GM23338 (cell line): Measurements from ENCODE around the gene RCE1.

Experiments
- CREB1 ChIP-seq: fragments of 250-450 bp; sonication (Bioruptor Pico); IDR thresholded peaks from 2 replicates; pipeline ENCODE4 v1.5.0; 2020; ENCODE audit warnings: low read depth, mild to moderate bottlenecking, moderate library complexity
- EZH2 ChIP-seq: fragments of 200-600 bp; sonication (generic); IDR thresholded peaks from one replicate; pipeline ENCODE4 v1.8.0; 2017; ENCODE audit warnings: antibody characterized with exemption, mild to moderate bottlenecking, low read depth; ENCODE audit not compliant: unreplicated experiment
- EZH2phosphoT487 ChIP-seq: fragments of 200-600 bp; sonication (generic); IDR thresholded peaks from one replicate; pipeline ENCODE4 v1.8.1; 2018; ENCODE audit warnings: antibody characterized with exemption; ENCODE audit not compliant: unreplicated experiment
- JUNB ChIP-seq: IDR thresholded peaks from one replicate; pipeline ENCODE4 v1.6.1; 2016; ENCODE audit warnings: antibody characterized with exemption; ENCODE audit not compliant: unreplicated experiment
- NANOG ChIP-seq: IDR thresholded peaks from 2 replicates; pipeline ENCODE4 v1.6.1; 2016; ENCODE audit warnings: antibody characterized with exemption, borderline replicate concordance
- POLR2AphosphoS5 ChIP-seq: IDR thresholded peaks from 2 replicates; pipeline ENCODE4 v1.6.1; 2016; ENCODE audit warnings: antibody characterized with exemption, low read depth
- STAT1 ChIP-seq: IDR thresholded peaks from one replicate; pipeline ENCODE4 v1.6.1; 2016; ENCODE audit warnings: antibody characterized with exemption; ENCODE audit not compliant: unreplicated experiment
- ZNF114 ChIP-seq: fragments of 250-450 bp; sonication (Bioruptor Pico); IDR thresholded peaks from 2 replicates; pipeline ENCODE4 v1.5.0; 2020; ENCODE audit warnings: mild to moderate bottlenecking, moderate library complexity
- ZNF331 ChIP-seq: fragments of 250-450 bp; sonication (Bioruptor Pico); IDR thresholded peaks from 2 replicates; pipeline ENCODE4 v1.5.0; 2020; ENCODE audit warnings: low read depth, mild to moderate bottlenecking, moderate library complexity
- TF ChIP-seq, protein P1 (sequence below), 2 experiments: fragments of 200-600 bp in 1 of 2; sonication (generic) in 1 of 2; conservative IDR thresholded peaks; 2 replicates each; pipeline versions ENCODE4 v1.5.1 to v1.6.1; 2016 to 2017; ENCODE audit warnings: antibody characterized with exemption in 2 of 2, low read depth in 2 of 2, mild to moderate bottlenecking in 2 of 2, moderate library complexity in 1 of 2
- TF ChIP-seq, protein P2 (sequence below): IDR thresholded peaks from one replicate; pipeline ENCODE4 v1.6.1; 2018; ENCODE audit warnings: antibody characterized with exemption; ENCODE audit not compliant: unreplicated experiment
- TF ChIP-seq, protein P3 (sequence below): IDR thresholded peaks from 2 replicates; pipeline ENCODE4 v1.6.1; 2016; ENCODE audit warnings: antibody characterized with exemption
- TF ChIP-seq, protein P4 (sequence below): fragments of 250-450 bp; sonication (Bioruptor Pico); IDR thresholded peaks from 2 replicates; pipeline ENCODE4 v1.5.0; 2020; ENCODE audit warnings: mild to moderate bottlenecking, moderate library complexity

DNA sequence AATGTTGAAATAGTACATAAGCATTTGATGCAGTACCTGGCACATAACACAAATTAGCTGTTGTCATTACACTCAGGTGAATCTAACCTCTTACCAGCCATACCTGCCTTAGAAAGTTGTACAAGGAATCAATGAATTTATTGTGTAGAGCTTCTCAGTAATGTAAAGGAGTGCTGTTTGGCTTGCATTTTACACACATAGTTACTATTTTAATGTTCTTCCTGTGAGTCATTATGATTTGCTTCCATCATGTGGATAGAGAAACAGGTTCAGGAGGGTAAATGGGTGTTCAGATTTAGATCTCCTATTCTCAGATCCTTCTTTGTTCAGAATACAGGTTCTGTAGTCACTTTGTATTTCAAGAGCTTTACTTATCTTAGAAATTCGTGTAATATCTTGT, 27.6 kb upstream of the RCE1 start:
- TF ChIP-seq EZH2, result no peak
- TF ChIP-seq, protein P1, sequence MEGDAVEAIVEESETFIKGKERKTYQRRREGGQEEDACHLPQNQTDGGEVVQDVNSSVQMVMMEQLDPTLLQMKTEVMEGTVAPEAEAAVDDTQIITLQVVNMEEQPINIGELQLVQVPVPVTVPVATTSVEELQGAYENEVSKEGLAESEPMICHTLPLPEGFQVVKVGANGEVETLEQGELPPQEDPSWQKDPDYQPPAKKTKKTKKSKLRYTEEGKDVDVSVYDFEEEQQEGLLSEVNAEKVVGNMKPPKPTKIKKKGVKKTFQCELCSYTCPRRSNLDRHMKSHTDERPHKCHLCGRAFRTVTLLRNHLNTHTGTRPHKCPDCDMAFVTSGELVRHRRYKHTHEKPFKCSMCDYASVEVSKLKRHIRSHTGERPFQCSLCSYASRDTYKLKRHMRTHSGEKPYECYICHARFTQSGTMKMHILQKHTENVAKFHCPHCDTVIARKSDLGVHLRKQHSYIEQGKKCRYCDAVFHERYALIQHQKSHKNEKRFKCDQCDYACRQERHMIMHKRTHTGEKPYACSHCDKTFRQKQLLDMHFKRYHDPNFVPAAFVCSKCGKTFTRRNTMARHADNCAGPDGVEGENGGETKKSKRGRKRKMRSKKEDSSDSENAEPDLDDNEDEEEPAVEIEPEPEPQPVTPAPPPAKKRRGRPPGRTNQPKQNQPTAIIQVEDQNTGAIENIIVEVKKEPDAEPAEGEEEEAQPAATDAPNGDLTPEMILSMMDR (conservative IDR thresholded peaks at IDR 0.05; ENCODE audit: low read depth in 2 of 2), result no peak
- TF ChIP-seq POLR2AphosphoS5, result no peak
- TF ChIP-seq, protein P2, sequence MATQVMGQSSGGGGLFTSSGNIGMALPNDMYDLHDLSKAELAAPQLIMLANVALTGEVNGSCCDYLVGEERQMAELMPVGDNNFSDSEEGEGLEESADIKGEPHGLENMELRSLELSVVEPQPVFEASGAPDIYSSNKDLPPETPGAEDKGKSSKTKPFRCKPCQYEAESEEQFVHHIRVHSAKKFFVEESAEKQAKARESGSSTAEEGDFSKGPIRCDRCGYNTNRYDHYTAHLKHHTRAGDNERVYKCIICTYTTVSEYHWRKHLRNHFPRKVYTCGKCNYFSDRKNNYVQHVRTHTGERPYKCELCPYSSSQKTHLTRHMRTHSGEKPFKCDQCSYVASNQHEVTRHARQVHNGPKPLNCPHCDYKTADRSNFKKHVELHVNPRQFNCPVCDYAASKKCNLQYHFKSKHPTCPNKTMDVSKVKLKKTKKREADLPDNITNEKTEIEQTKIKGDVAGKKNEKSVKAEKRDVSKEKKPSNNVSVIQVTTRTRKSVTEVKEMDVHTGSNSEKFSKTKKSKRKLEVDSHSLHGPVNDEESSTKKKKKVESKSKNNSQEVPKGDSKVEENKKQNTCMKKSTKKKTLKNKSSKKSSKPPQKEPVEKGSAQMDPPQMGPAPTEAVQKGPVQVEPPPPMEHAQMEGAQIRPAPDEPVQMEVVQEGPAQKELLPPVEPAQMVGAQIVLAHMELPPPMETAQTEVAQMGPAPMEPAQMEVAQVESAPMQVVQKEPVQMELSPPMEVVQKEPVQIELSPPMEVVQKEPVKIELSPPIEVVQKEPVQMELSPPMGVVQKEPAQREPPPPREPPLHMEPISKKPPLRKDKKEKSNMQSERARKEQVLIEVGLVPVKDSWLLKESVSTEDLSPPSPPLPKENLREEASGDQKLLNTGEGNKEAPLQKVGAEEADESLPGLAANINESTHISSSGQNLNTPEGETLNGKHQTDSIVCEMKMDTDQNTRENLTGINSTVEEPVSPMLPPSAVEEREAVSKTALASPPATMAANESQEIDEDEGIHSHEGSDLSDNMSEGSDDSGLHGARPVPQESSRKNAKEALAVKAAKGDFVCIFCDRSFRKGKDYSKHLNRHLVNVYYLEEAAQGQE, result no peak
- no peak for TF ChIP-seq EZH2phosphoT487
- TF ChIP-seq ZNF331 (CRISPR knock-in tag), result no peak
- TF ChIP-seq CREB1, result no peak
- TF ChIP-seq JUNB, result no peak
- TF ChIP-seq, protein P3, sequence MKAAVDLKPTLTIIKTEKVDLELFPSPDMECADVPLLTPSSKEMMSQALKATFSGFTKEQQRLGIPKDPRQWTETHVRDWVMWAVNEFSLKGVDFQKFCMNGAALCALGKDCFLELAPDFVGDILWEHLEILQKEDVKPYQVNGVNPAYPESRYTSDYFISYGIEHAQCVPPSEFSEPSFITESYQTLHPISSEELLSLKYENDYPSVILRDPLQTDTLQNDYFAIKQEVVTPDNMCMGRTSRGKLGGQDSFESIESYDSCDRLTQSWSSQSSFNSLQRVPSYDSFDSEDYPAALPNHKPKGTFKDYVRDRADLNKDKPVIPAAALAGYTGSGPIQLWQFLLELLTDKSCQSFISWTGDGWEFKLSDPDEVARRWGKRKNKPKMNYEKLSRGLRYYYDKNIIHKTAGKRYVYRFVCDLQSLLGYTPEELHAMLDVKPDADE, result no peak
- no peak for TF ChIP-seq ZNF114 (CRISPR knock-in tag)
- no peak for TF ChIP-seq NANOG
- TF ChIP-seq, protein P4, sequence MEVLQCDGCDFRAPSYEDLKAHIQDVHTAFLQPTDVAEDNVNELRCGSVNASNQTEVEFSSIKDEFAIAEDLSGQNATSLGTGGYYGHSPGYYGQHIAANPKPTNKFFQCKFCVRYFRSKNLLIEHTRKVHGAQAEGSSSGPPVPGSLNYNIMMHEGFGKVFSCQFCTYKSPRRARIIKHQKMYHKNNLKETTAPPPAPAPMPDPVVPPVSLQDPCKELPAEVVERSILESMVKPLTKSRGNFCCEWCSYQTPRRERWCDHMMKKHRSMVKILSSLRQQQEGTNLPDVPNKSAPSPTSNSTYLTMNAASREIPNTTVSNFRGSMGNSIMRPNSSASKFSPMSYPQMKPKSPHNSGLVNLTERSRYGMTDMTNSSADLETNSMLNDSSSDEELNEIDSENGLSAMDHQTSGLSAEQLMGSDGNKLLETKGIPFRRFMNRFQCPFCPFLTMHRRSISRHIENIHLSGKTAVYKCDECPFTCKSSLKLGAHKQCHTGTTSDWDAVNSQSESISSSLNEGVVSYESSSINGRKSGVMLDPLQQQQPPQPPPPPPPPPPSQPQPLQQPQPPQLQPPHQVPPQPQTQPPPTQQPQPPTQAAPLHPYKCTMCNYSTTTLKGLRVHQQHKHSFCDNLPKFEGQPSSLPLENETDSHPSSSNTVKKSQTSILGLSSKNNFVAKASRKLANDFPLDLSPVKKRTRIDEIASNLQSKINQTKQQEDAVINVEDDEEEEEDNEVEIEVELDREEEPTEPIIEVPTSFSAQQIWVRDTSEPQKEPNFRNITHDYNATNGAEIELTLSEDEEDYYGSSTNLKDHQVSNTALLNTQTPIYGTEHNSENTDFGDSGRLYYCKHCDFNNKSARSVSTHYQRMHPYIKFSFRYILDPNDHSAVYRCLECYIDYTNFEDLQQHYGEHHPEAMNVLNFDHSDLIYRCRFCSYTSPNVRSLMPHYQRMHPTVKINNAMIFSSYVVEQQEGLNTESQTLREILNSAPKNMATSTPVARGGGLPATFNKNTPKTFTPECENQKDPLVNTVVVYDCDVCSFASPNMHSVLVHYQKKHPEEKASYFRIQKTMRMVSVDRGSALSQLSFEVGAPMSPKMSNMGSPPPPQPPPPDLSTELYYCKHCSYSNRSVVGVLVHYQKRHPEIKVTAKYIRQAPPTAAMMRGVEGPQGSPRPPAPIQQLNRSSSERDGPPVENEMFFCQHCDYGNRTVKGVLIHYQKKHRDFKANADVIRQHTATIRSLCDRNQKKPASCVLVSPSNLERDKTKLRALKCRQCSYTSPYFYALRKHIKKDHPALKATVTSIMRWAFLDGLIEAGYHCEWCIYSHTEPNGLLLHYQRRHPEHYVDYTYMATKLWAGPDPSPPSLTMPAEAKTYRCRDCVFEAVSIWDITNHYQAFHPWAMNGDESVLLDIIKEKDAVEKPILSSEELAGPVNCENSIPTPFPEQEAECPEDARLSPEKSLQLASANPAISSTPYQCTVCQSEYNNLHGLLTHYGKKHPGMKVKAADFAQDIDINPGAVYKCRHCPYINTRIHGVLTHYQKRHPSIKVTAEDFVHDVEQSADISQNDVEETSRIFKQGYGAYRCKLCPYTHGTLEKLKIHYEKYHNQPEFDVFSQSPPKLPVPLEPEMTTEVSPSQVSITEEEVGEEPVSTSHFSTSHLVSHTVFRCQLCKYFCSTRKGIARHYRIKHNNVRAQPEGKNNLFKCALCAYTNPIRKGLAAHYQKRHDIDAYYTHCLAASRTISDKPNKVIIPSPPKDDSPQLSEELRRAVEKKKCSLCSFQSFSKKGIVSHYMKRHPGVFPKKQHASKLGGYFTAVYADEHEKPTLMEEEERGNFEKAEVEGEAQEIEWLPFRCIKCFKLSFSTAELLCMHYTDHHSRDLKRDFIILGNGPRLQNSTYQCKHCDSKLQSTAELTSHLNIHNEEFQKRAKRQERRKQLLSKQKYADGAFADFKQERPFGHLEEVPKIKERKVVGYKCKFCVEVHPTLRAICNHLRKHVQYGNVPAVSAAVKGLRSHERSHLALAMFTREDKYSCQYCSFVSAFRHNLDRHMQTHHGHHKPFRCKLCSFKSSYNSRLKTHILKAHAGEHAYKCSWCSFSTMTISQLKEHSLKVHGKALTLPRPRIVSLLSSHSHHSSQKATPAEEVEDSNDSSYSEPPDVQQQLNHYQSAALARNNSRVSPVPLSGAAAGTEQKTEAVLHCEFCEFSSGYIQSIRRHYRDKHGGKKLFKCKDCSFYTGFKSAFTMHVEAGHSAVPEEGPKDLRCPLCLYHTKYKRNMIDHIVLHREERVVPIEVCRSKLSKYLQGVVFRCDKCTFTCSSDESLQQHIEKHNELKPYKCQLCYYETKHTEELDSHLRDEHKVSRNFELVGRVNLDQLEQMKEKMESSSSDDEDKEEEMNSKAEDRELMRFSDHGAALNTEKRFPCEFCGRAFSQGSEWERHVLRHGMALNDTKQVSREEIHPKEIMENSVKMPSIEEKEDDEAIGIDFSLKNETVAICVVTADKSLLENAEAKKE (CRISPR knock-in tag), result no peak
- no peak for TF ChIP-seq STAT1
